Measurements from ENCODE around the gene FAM110C.
"Not testable (repeated sequence)": the region's sequence is repeated elsewhere in the genome, so short reads cannot be mapped to it uniquely, and the experiment has no call there.

Gene FAM110C, protein sequence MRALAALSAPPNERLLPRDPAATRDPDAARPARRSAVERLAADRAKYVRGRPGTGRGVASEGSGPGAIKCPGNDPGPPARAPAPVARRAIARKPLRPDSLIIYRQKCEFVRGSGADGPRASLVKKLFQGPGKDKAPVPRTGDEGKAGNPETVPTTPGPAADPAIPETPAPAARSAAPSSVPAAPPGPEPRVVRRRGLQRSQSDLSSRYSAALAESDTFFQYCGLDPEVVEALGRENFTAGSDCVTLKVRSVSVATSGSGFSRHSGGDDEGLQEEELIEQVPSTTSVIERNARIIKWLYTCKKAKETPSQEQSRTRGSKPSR

DNA sequence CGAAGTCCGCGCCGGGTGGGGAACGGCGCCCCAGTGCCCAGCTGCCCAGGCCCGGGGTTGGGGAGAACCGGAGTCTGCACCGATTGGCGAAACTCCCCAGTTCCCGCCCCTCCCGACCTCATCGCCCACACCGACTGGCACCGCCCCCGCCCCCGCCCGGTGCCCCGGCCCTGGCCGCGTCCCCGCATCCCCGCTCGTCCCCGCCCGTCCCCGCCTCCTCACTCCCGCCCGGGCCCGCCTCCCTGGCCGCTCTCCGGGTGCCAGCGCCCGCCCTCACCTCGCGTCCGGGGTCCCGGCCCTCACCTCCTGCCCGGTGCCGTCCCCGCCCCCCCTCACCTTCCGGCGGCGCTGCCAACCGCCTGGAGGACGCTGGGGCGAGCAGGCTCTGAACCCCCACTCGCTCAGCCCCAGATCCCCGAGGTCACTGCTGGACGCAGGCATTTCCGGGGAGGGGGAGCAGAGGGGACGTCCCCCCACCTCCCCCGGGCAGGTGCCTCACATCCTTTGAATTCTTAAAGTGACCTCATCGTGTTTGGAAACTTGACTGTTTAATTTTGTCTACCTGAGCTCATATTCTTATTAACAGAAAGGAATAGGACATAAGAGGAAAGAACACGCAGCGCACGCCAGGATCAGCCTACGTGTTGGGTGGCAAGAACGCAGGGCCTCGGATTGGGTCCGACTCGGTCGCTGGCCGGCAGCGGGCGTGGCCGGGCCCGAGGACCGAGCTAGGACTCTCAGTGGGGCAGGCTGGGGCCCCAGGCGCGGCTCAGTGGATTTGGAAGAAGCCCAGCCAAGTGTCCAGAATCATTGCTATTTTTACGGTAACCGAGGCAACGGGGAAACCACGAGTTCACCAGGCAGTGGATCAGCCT is at the start of gene FAM110C:
FAM110C (minus strand) TSS at position 35 of the 875 bp plus-strand sequence. CDS start 120 bp downstream, outside the sequence.
- Histone ChIP-seq H3K36me3 (ENCODE audit: control insufficient read depth, insufficient read depth, low read length) (no peaks in the 10 kb centered on the region), H3K9me3 (ENCODE audit: control insufficient read depth, low read length) (no peaks in the 10 kb centered on the region), H3K4me3 (ENCODE audit: low read length) (peak within 1 kb of the TSS; percentile 66), H3K27me3 (ENCODE audit: control insufficient read depth, insufficient read depth, low read length) (peaks cover 3% of the 10 kb centered on the region), H3K4me1 (ENCODE audit: control insufficient read depth, insufficient read depth, low read length) (peaks cover 7% of the 10 kb centered on the region), H3K9ac (ENCODE audit: low read length) (peak within 1 kb of the TSS; percentile 82)

DNA sequence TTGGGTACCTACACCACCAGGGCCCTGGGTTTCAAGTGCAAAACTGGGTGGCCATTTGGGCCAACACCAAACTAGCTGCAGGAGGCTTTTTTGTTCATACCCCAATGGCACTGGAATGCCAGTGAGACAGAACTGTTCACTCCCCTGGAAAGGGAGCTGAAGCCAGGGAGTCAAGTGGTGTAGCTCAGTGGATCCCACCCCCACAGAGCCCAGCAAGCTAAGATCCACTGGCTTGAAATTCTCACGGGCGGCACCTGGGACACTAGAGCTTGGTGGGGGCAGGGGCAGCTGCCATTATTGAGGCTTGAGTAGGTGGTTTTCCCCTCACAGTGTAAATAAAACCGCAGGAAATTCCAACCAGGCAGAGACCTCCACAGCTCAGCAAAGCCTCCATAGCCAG is 46.0 kb upstream of the FAM110C start:
- Histone ChIP-seq H3K27me3 (ENCODE audit: control insufficient read depth, insufficient read depth, low read length) (no peaks in the 10 kb centered on the region), H3K9ac (ENCODE audit: low read length) (no peak overlapping the region), H3K4me1 (ENCODE audit: control insufficient read depth, insufficient read depth, low read length) (no peaks in the 10 kb centered on the region), H3K4me3 (ENCODE audit: low read length) (no peak overlapping the region), H3K36me3 (ENCODE audit: control insufficient read depth, insufficient read depth, low read length) (no peaks in the 10 kb centered on the region), H3K9me3 (ENCODE audit: control insufficient read depth, low read length) (no peaks in the 10 kb centered on the region)

DNA sequence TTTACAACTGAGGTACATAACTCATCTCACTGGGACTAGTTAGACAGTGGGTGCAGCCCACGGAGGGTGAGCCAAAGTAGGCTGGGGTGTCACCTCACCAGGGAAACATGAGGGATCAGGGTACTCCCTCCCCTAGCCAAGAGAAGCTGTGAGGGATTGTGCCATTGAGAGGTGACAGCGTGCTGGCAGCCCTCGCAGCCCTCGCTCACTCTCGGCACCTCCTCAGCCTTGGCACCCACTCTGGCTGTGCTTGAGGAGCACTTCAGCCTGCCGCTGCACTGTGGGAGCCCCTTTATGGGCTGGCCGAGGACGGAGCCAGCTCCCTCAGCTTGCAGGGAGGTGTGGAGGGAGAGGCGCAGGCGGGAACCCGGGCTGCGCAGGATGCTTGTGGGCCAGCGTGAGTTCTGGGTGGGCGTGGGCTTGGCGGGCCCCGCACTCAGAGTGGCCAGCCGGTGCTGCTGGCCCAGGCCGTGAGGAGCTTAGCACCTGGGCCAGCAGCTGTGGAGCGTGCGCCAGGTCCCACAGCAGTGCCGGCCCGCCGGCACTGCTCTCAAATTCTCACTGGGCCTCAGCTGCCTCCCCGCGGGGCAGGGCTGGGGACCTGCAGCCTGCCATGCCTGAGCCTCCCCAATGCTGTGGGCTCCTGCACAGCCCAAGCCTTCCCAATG is 44.5 kb upstream of the FAM110C start:
- Histone ChIP-seq H3K9ac (ENCODE audit: low read length) (no peak overlapping the region), H3K4me1 (ENCODE audit: control insufficient read depth, insufficient read depth, low read length) (no peaks in the 10 kb centered on the region), H3K36me3 (ENCODE audit: control insufficient read depth, insufficient read depth, low read length) (no peaks in the 10 kb centered on the region), H3K27me3 (ENCODE audit: control insufficient read depth, insufficient read depth, low read length) (no peaks in the 10 kb centered on the region), H3K4me3 (ENCODE audit: low read length) (no peak overlapping the region), H3K9me3 (ENCODE audit: control insufficient read depth, low read length) (no peaks in the 10 kb centered on the region)

DNA sequence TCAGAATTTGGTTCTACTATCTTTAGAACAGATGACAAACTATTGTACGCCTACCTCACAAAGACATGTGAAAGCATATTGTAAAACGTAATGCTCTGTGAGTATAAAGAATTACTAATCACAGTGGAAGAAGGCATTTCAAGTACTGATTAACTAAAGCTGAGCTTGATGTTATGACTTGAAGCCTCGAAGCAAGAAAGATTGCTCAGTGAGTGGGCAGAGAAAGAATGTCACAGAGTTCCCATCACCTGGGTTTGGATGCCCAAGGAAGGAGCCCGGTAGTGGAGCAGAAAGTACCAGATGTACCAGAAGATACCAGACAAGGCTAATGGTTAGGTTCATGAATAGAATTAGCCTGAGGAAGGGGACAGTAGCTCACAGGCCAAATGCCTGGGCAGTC is 39.5 kb upstream of the FAM110C start:
- no peaks in the 10 kb centered on the region for H3K27me3 ChIP-seq (ENCODE audit: control insufficient read depth, insufficient read depth, low read length)

DNA sequence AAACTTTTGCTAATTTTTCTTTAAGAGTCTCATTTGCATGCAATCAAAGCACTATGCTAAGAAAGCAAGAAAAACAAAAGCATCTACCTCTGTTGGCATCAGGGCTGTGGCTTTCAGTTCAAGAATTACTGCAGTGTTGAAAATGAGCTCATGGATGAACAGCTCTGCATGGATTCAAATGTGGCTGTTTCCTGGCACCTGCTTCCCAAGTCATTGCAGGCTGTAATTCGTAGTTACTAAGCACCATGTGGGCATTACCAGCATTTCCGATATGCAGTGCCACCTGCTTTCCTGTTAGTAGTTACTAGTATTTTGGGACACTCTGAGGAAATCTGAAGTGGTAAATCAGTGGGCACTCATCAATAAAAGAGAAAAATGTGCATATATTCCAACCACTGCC is 37.8 kb upstream of the FAM110C start:
- H3K36me3 ChIP-seq (ENCODE audit: control insufficient read depth, insufficient read depth, low read length): no peaks in the 10 kb centered on the region
- H3K4me1 ChIP-seq (ENCODE audit: control insufficient read depth, insufficient read depth, low read length): no peaks in the 10 kb centered on the region

More for the DNA sequence above, 39.5 kb upstream of the FAM110C start:
- H3K4me1 ChIP-seq (ENCODE audit: control insufficient read depth, insufficient read depth, low read length): no peaks in the 10 kb centered on the region
- no peak overlapping the region for H3K9ac ChIP-seq (ENCODE audit: low read length)
- H3K4me3 ChIP-seq (ENCODE audit: low read length): no peak overlapping the region
- H3K36me3 ChIP-seq (ENCODE audit: control insufficient read depth, insufficient read depth, low read length): no peaks in the 10 kb centered on the region
- H3K9me3 ChIP-seq (ENCODE audit: control insufficient read depth, low read length): no peaks in the 10 kb centered on the region

DNA sequence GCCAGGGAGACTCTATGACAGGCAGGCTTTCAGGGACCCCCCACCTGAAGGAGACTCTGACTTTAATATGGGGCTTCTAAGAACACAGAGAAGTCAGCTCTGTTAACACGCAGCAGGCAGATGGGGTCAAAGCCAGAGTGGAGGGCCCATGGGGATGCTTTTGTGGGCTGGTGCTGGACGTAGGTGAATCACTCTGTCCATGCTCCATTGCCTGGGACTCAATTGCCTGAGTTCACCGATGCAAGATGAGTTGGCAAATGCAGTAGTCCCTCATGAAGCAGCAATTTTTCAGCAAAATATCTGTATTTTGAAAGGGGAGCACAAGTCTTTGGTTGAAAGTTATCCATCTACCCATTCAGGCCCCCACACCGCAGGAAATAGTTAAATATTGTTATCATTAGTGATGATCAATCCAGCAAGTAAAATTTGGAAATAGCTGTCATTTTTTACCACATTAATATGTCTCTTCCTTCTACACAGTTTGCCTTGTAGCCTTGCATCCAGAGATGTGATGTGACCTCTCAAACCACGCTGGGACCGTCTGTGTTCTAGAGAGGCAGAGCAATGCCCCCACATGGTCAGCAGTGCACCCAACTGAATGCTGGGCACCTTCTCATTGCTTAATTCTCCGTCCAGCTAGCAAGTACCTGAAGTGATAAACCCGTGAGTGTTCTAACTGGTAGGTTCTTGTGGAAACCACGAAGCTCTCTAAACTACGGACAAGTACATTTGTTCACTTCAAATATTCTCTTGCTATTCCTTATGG is 34.8 kb upstream of the FAM110C start:
- Histone ChIP-seq H3K4me1 (ENCODE audit: control insufficient read depth, insufficient read depth, low read length) (no peaks in the 10 kb centered on the region), H3K27me3 (ENCODE audit: control insufficient read depth, insufficient read depth, low read length) (no peaks in the 10 kb centered on the region), H3K9me3 (ENCODE audit: control insufficient read depth, low read length) (no peaks in the 10 kb centered on the region)

More for the DNA sequence above, 37.8 kb upstream of the FAM110C start:
- Histone ChIP-seq H3K4me3 (ENCODE audit: low read length) (no peak overlapping the region), H3K9me3 (ENCODE audit: control insufficient read depth, low read length) (no peaks in the 10 kb centered on the region), H3K9ac (ENCODE audit: low read length) (no peak overlapping the region), H3K27me3 (ENCODE audit: control insufficient read depth, insufficient read depth, low read length) (no peaks in the 10 kb centered on the region)

DNA sequence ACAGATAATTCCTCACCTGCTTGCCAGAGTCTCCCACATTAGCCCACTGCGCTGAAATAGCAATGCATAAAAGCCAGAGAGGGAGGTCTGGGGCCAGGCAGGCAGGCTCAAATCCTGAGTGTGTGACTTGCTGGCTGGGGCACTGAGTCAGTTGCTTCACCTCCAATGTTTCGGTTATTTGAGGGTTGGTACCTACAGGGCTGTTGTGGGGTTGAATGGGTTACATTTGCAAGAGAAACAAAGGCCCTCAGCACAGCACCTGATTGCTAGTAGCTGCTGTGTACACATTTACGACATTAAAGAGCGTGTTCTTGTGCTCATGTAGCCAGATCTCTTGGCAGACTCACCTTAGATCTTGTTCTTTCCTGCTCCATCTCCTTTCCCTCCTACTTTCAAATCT is 34.1 kb upstream of the FAM110C start:
- H3K9me3 ChIP-seq (ENCODE audit: control insufficient read depth, low read length): no peaks in the 10 kb centered on the region
- no peak overlapping the region for H3K9ac ChIP-seq (ENCODE audit: low read length)
- H3K4me1 ChIP-seq (ENCODE audit: control insufficient read depth, insufficient read depth, low read length): no peaks in the 10 kb centered on the region
- H3K27me3 ChIP-seq (ENCODE audit: control insufficient read depth, insufficient read depth, low read length): no peaks in the 10 kb centered on the region
- H3K4me3 ChIP-seq (ENCODE audit: low read length): no peak overlapping the region
- H3K36me3 ChIP-seq (ENCODE audit: control insufficient read depth, insufficient read depth, low read length): no peaks in the 10 kb centered on the region

More for the DNA sequence above, 34.8 kb upstream of the FAM110C start:
- Histone ChIP-seq H3K9ac (ENCODE audit: low read length) (no peak overlapping the region), H3K36me3 (ENCODE audit: control insufficient read depth, insufficient read depth, low read length) (no peaks in the 10 kb centered on the region), H3K4me3 (ENCODE audit: low read length) (no peak overlapping the region)

DNA sequence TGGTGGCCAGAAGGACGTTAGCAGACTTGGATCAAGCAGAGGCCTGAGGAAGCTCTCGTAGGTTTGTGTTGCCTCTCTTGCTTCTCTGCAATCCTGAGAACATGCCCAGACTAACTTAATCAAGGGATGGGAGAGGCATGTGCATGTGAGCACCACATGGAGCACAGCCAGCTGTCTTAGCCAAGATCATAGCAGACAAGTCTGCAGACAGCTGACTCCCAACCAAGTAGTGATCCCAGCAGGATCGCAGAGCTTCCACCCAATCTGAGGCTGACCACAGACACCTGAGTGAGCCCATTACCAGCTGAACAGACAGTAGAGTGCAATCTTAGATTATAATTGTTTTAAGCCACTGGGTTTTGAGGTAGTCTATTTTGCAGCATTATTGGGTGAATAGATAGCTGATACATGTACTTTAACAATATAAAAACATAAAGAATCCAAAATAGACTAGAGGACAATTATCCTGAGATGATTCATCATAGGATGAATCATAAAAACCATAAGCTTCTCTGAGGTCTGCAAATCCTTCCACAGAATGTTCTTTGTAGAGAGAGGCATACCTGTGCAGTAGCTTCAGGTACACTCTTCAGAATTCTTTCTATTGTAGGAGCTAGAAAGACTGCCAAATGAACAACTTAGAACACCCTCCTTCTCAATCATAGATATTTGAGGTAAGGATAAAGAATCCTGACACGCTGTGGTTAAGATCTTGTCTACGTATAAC is 25.2 kb upstream of the FAM110C start:
- Histone ChIP-seq H3K4me3 (ENCODE audit: low read length) (no peak overlapping the region), H3K27me3 (ENCODE audit: control insufficient read depth, insufficient read depth, low read length) (no peaks in the 10 kb centered on the region), H3K9me3 (ENCODE audit: control insufficient read depth, low read length) (no peaks in the 10 kb centered on the region), H3K9ac (ENCODE audit: low read length) (no peak overlapping the region), H3K4me1 (ENCODE audit: control insufficient read depth, insufficient read depth, low read length) (peaks cover 8% of the 10 kb centered on the region), H3K36me3 (ENCODE audit: control insufficient read depth, insufficient read depth, low read length) (no peaks in the 10 kb centered on the region)

DNA sequence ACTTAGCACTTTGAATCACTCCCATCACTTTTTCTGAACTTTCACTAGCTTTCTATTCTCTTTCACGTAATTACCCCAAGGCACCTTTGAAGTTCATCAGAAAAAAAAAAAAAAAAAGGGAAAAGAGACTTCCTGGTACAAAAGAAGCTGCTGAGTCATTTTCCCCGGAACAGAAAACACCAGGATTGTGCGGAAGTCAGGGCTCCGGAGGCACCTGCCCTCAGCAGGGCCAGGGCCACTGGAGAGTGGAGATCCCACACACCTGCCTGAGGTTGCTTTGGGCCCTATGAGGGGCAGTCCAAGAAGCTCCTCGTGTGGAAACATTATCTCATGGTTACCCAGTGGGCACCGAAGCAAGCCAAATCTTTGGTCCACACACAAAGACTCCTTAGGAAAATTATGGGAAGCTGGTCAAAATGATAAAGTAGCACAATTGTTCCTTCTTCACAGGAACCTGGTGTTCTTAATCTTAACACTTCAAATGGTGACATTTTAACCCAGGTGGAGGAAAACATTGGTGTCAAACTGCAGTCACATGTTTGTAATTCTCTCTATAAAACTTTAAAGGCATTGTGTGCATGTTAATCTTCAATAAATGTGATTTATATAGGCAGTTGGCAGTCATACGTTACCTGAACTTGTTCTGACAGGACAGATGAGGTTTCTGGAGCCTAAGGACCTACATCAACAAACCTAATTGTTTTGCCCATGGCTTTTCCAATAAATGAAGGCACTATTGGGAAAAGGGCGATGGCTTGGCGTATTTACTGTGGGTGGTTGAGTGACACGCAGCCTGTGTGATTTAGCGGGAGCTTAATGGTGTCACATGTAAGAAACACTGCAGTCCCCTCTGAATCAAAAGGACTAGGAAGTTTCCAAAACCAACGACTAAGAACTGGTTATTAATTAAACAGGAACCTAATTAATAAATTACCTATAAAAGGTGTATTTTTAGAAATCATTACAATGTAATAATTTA is 23.4 kb upstream of the FAM110C start:
- no peak overlapping the region for H3K9ac ChIP-seq (ENCODE audit: low read length)
- H3K27me3 ChIP-seq (ENCODE audit: control insufficient read depth, insufficient read depth, low read length): no peaks in the 10 kb centered on the region
- no peak overlapping the region for H3K4me3 ChIP-seq (ENCODE audit: low read length)
- H3K4me1 ChIP-seq (ENCODE audit: control insufficient read depth, insufficient read depth, low read length): peaks cover 8% of the 10 kb centered on the region
- H3K36me3 ChIP-seq (ENCODE audit: control insufficient read depth, insufficient read depth, low read length): no peaks in the 10 kb centered on the region
- H3K9me3 ChIP-seq (ENCODE audit: control insufficient read depth, low read length): no peaks in the 10 kb centered on the region

DNA sequence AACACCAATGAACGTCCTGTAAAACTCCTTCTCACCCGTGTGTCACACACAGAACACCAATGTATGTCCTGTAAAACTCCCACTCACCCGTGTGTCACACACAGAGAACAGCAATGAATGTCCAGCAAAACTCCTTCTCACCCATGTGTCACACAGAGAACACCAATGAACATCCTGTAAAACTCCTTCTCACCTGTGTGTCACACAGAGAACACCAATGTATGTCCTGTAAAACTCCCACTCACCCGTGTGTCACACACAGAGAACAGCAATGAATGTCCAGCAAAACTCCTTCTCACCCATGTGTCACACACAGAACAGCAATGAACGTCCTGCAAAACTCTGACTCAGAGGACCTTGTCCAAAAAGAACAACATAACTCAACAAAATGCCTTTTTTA is 22.3 kb upstream of the FAM110C start:
- not testable (repeated sequence) for H3K9ac ChIP-seq (ENCODE audit: low read length); H3K4me1 ChIP-seq (ENCODE audit: control insufficient read depth, insufficient read depth, low read length); H3K36me3 ChIP-seq (ENCODE audit: control insufficient read depth, insufficient read depth, low read length); H3K27me3 ChIP-seq (ENCODE audit: control insufficient read depth, insufficient read depth, low read length); H3K9me3 ChIP-seq (ENCODE audit: control insufficient read depth, low read length); H3K4me3 ChIP-seq (ENCODE audit: low read length)

Data from mucosa of stomach (tissue), 1 donor.